ENCODE measurements around the gene PRKCE.
"Not testable (repeated sequence)": the region's sequence is repeated elsewhere in the genome, so short reads cannot be mapped to it uniquely, and the experiment has no call there.

The PRKCE gene

DNA sequence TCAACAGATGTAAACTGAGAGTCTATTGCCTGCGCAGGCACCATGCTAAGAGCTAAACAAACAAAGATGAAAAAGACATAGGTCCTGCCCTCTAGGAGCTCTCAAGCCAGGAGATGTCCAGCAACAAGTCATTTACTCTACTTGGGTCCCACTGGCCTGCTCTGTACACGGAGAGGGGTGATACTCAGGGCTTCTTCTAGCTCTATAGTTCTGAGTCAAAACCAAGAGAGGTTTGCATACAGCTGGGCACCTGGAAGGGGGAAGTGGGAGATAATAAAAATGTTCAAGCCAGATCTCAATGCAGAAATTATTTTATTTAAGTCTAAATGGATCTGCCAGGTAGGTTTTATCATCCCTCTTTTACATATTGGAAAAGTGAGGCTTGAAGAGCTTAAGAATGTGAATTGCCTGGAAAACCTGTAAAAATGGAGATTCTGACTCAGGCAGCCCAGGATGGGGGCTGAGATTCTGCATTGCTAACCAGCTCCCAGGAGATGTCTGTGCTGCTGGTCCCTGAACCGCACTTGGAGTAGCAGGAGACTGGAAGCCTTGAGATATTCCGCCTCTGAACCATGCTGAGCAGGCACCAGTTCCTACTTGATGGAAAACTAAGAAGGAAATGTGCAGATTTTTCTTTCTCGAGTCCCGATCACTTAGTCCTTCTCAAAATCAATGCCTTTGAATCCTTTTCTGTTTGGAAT is 201.1 kb downstream of the PRKCE start:
- Histone ChIP-seq H3K9ac (ENCODE audit: low read length) (no peak overlapping the region), H3K36me3 (ENCODE audit: control insufficient read depth, insufficient read depth, low read length) (no peaks in the 10 kb centered on the region), H3K4me1 (ENCODE audit: control insufficient read depth, insufficient read depth, low read length) (peaks cover 14% of the 10 kb centered on the region)

DNA sequence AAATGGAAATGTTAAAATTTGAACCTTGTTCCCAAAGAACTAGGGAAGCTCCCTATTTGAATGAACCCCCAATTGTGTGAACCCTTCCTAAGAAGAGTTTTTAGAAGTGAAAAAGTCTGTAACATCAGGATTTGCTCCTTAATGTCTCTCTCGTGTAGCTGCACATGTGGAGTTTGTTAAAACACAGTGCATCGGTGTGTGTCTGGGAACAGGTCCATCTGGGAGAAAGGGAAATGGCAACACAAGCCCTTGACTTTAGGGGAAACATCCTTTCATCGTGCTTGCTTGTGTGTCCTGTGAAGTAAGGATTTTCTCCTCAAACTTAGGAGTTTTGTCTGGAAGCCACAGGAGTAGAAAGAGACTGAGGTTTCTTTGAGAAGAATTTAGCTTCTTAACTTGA is 203.9 kb downstream of the PRKCE start:
- H3K9ac ChIP-seq (ENCODE audit: low read length): no peak overlapping the region
- H3K9me3 ChIP-seq (ENCODE audit: control insufficient read depth, low read length): no peaks in the 10 kb centered on the region
- no peak overlapping the region for H3K4me3 ChIP-seq (ENCODE audit: low read length)
- peaks cover 24% of the 10 kb centered on the region for H3K4me1 ChIP-seq (ENCODE audit: control insufficient read depth, insufficient read depth, low read length)
- no peaks in the 10 kb centered on the region for H3K36me3 ChIP-seq (ENCODE audit: control insufficient read depth, insufficient read depth, low read length)
- H3K27me3 ChIP-seq (ENCODE audit: control insufficient read depth, insufficient read depth, low read length): no peaks in the 10 kb centered on the region

More for the DNA sequence above, 201.1 kb downstream of the PRKCE start:
- Histone ChIP-seq H3K27me3 (ENCODE audit: control insufficient read depth, insufficient read depth, low read length) (no peaks in the 10 kb centered on the region), H3K9me3 (ENCODE audit: control insufficient read depth, low read length) (no peaks in the 10 kb centered on the region), H3K4me3 (ENCODE audit: low read length) (no peak overlapping the region)

DNA sequence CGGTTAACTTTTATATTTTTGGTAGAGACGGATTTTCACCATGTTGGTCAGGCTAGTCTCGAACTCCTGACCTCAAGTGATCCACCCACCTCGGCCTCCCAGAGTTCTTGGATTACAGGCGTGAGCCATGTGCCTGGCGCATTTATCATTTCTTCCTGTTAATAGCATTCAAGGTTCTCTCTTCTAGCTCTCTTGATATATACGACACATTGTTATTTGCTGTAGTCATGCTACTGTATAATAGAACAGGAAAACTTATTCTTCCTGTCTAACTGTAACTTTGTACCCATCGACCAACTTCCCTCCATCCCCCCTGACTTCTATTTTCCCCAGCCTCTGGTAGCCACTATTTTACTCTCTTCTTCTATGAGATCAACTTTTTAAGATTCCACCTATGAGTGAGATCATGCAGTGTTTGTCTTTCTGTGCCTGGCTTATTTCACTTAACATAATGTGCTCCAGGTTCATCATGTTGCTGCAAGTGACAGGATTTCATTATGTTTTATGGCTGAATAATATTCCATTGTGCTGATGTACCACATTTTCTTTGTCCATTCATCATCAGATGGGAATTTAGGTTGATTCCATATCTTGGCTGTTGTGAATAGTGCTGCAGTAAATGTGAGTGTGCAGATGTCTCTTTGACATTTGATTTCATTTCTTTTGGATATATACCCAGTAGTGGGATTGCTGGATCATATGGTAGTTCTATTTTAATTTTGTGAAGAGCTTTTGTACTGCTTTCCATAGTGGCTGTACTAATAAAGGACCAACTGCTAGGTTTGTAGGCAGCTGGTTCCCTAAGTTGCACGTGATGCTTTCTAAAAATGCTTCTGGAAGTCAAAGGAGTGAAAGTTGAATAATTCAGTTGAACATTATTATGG is 205.2 kb downstream of the PRKCE start:
- Histone ChIP-seq H3K36me3 (ENCODE audit: control insufficient read depth, insufficient read depth, low read length) (no peaks in the 10 kb centered on the region), H3K9me3 (ENCODE audit: control insufficient read depth, low read length) (no peaks in the 10 kb centered on the region), H3K4me1 (ENCODE audit: control insufficient read depth, insufficient read depth, low read length) (peaks cover 23% of the 10 kb centered on the region), H3K27me3 (ENCODE audit: control insufficient read depth, insufficient read depth, low read length) (no peaks in the 10 kb centered on the region), H3K4me3 (ENCODE audit: low read length) (no peak overlapping the region), H3K9ac (ENCODE audit: low read length) (no peak overlapping the region)

DNA sequence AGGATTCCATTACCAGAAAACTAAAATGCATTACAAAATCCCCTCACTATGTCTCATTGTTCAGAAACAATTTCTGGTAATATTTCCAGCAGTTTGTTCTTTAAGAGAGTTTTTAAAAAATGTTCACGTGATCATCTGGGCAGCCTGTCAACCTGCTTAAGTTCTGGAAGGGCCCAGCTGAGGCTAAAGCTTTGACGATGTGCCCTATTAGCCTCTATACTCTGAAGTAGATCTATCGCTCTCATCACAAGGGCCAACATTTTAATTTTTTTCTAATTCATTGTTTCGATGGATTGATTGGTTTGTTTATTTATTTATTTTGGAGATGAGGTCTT is 205.8 kb downstream of the PRKCE start:
- Histone ChIP-seq H3K9ac (ENCODE audit: low read length) (no peak overlapping the region), H3K9me3 (ENCODE audit: control insufficient read depth, low read length) (no peaks in the 10 kb centered on the region), H3K4me3 (ENCODE audit: low read length) (no peak overlapping the region), H3K4me1 (ENCODE audit: control insufficient read depth, insufficient read depth, low read length) (peaks cover 18% of the 10 kb centered on the region), H3K27me3 (ENCODE audit: control insufficient read depth, insufficient read depth, low read length) (no peaks in the 10 kb centered on the region), H3K36me3 (ENCODE audit: control insufficient read depth, insufficient read depth, low read length) (no peaks in the 10 kb centered on the region)

DNA sequence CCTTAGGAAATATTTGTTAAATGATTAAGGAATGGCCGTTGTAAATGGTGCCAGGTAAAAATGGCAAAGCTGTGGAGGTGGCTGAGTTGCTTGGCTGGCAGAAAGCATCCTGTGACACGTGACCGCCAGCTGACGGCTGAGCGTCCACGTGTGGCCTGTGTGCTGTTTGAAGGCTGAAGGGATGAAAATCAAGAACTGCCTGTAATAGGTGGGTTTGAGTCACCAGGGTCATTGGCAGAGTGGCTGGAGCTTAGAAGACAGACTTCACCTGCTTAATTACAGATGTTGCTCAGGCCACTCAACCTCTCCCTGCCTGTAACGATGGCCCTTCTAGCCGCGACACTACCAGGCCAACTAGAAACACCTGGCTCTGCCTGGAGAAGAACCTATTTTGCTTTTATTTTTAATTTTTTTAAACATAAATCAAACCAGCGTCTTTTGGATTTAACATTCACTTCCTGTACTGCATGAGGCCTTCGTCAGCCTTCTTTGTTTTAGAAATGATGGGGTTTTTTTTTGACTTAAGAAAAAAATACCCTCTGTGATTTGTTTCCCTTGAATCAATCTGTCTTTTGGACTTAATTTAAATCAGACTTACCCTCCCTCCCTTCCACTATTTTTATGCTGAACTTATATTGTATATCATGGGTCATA is 206.5 kb downstream of the PRKCE start:
- H3K9me3 ChIP-seq (ENCODE audit: control insufficient read depth, low read length): no peaks in the 10 kb centered on the region
- no peak overlapping the region for H3K9ac ChIP-seq (ENCODE audit: low read length)
- peaks cover 18% of the 10 kb centered on the region for H3K4me1 ChIP-seq (ENCODE audit: control insufficient read depth, insufficient read depth, low read length)
- no peaks in the 10 kb centered on the region for H3K27me3 ChIP-seq (ENCODE audit: control insufficient read depth, insufficient read depth, low read length)
- no peaks in the 10 kb centered on the region for H3K36me3 ChIP-seq (ENCODE audit: control insufficient read depth, insufficient read depth, low read length)
- H3K4me3 ChIP-seq (ENCODE audit: low read length): no peak overlapping the region

DNA sequence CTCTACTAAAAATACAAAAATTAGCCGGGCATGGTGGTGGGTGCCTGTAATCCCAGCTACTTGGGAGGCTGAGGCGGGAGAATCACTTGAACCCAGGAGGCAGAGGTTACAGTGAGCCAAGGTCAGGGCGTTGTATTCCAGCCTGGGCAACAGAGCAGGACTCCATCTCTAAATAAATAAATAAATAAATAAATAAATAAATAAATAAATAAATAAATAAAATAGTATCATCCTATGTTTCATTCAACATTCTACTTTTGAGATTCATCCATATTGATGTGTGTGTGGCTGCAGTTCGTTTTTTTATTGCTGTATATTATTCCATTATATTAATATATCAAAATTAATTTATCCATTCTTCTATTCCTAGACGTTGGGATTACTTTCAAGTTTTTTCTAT is 207.4 kb downstream of the PRKCE start:
- not testable (repeated sequence) for H3K9me3 ChIP-seq (ENCODE audit: control insufficient read depth, low read length); H3K27me3 ChIP-seq (ENCODE audit: control insufficient read depth, insufficient read depth, low read length); H3K36me3 ChIP-seq (ENCODE audit: control insufficient read depth, insufficient read depth, low read length); H3K4me3 ChIP-seq (ENCODE audit: low read length); H3K9ac ChIP-seq (ENCODE audit: low read length)
- H3K4me1 ChIP-seq (ENCODE audit: control insufficient read depth, insufficient read depth, low read length): peaks cover 18% of the 10 kb centered on the region

DNA sequence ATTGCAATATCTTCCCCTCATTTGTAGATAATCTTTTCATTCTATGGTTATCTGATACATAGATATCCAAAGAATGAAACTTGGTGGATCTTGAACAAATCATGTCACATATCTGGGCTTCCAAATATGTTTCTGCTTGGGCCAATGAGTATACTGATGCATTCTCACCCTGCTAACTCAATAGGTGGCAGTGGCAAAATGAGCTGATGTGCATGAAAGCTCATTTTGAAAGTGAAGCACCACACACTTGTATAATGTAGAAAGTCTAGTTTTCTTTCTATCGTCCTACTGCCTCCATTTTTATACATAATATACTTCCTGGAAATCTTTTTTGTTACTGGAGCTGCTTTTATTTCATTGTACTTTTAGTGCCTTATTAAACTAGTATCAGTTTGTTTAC is 208.2 kb downstream of the PRKCE start:
- H3K4me1 ChIP-seq (ENCODE audit: control insufficient read depth, insufficient read depth, low read length): peaks cover 18% of the 10 kb centered on the region

DNA sequence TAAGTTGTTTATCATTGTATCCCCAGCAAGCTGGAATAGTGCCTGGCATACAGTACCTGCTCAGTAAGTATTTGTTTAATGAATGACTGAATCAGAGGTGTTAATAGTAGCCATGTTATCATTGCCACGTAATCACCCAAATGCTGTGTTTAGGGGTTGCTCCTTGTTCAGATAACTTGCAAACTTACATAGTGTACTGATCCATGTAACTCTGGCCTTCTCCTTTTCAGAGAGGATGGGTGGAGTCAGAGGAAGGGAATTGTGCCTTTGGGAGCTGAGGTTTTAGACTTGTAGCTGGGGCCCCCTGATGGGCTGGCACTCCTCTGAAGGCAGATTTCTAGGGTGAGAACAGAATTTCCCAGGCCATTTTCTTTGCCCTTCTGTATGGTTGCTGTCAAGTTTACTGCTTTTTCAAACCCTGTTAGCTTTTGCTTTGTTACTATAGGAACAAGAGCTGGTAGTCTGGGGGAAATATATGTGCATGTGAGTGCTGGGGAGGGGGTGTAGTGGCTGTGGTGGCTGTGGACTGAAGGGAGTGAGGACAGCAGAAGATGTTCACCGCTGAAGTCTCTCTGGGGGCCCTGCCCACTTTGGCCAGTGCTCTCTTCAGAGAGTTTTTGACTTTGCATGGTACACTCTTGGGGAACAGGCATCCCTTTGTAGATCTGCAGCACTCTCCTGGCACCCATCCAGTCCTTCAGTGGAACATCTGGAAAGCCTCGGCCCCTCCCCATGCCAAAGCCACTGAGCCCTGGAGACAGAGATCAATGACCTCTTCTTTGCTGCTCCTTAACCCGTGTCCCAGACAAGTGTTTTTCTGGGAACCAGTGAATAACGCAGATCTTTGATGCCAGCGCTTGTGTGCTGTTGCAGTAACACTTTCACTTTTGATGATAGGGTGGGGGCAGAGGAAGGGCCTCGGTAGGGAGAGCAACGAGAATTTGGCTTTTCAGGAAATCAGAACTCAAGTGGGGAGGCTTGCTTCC is 209.0 kb downstream of the PRKCE start:
- peak overlapping the region; percentile 10 for H3K9ac ChIP-seq (ENCODE audit: low read length)
- no peaks in the 10 kb centered on the region for H3K36me3 ChIP-seq (ENCODE audit: control insufficient read depth, insufficient read depth, low read length)
- H3K9me3 ChIP-seq (ENCODE audit: control insufficient read depth, low read length): no peaks in the 10 kb centered on the region
- peaks cover 18% of the 10 kb centered on the region for H3K4me1 ChIP-seq (ENCODE audit: control insufficient read depth, insufficient read depth, low read length)
- peak overlapping the region; percentile 28 for H3K4me3 ChIP-seq (ENCODE audit: low read length)
- H3K27me3 ChIP-seq (ENCODE audit: control insufficient read depth, insufficient read depth, low read length): no peaks in the 10 kb centered on the region

More for the DNA sequence above, 208.2 kb downstream of the PRKCE start:
- Histone ChIP-seq H3K9me3 (ENCODE audit: control insufficient read depth, low read length) (no peaks in the 10 kb centered on the region), H3K4me3 (ENCODE audit: low read length) (no peak overlapping the region), H3K27me3 (ENCODE audit: control insufficient read depth, insufficient read depth, low read length) (no peaks in the 10 kb centered on the region), H3K9ac (ENCODE audit: low read length) (no peak overlapping the region), H3K36me3 (ENCODE audit: control insufficient read depth, insufficient read depth, low read length) (no peaks in the 10 kb centered on the region)

DNA sequence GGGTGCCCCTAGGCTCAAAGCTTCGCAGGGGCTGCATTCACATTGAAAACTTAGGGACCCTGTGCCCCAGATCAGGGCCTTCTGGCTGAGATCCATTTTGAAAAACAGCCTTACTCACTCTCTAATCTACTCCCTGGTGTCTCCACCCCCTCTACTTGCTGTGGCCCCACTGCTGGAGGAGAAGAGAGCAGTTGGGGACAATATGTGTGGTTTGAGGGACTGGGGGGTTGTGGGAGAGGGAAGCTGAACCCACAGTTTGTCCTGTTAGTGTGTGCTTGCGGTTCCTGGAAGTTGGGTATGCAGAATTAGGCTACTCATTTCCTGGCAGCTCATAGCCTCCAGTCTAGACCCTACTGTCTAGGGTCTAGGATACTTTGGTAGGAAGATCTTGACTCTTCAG is 211.4 kb downstream of the PRKCE start:
- Histone ChIP-seq H3K36me3 (ENCODE audit: control insufficient read depth, insufficient read depth, low read length) (no peaks in the 10 kb centered on the region), H3K9ac (ENCODE audit: low read length) (no peak overlapping the region), H3K27me3 (ENCODE audit: control insufficient read depth, insufficient read depth, low read length) (no peaks in the 10 kb centered on the region), H3K4me1 (ENCODE audit: control insufficient read depth, insufficient read depth, low read length) (peaks cover 18% of the 10 kb centered on the region), H3K9me3 (ENCODE audit: control insufficient read depth, low read length) (no peaks in the 10 kb centered on the region), H3K4me3 (ENCODE audit: low read length) (no peak overlapping the region)

DNA sequence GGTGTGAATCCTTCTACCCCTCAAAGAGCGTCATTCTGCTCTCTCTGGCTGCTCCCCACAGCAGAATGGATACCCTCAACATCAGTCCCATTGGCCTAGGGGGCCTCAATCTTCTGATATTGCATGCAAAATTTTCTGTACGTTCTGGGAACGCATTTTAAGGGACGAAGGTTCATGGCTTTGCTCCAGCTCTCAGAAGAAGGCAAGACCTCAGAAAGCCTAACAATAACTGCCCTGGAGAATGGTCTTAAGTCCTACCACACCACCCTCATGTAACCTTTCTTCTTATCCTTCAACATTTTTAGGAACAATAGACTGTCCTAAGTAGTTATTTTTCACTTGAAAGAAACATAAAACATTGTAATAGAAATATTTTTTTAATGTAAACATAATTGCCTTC is 212.6 kb downstream of the PRKCE start:
- Histone ChIP-seq H3K9me3 (ENCODE audit: control insufficient read depth, low read length) (no peaks in the 10 kb centered on the region), H3K36me3 (ENCODE audit: control insufficient read depth, insufficient read depth, low read length) (no peaks in the 10 kb centered on the region), H3K4me3 (ENCODE audit: low read length) (no peak overlapping the region), H3K4me1 (ENCODE audit: control insufficient read depth, insufficient read depth, low read length) (peaks cover 18% of the 10 kb centered on the region), H3K9ac (ENCODE audit: low read length) (no peak overlapping the region), H3K27me3 (ENCODE audit: control insufficient read depth, insufficient read depth, low read length) (no peaks in the 10 kb centered on the region)

DNA sequence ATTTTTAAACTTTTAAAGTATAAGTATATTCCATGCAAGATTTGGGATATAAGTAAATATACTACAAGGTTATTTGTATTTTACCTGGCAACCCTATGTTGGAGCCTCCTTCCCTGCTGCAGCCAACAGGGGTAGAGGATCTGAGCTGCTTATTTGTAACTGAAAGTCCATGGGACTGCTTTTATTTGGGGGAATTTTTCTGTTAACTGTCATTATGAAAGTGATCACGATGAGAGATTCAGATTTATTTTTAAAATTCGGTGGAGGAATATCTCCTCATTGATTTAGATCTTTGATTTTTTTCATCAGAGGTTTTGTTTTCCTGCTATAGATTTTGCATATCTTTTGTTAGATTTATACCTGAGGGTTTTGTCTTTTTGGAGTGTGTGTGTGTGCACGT is 215.9 kb downstream of the PRKCE start:
- H3K4me1 ChIP-seq (ENCODE audit: control insufficient read depth, insufficient read depth, low read length): no peaks in the 10 kb centered on the region
- H3K9ac ChIP-seq (ENCODE audit: low read length): no peak overlapping the region
- H3K9me3 ChIP-seq (ENCODE audit: control insufficient read depth, low read length): no peaks in the 10 kb centered on the region
- no peaks in the 10 kb centered on the region for H3K27me3 ChIP-seq (ENCODE audit: control insufficient read depth, insufficient read depth, low read length)
- H3K36me3 ChIP-seq (ENCODE audit: control insufficient read depth, insufficient read depth, low read length): no peaks in the 10 kb centered on the region
- no peak overlapping the region for H3K4me3 ChIP-seq (ENCODE audit: low read length)
